Amygdala (tissue), 56 donors: ENCODE measurements around the gene DYNLL2.
"Not testable (repeated sequence)": the region's sequence is repeated elsewhere in the genome, so short reads cannot be mapped to it uniquely, and the experiment has no call there.

ENCODE experiments used
- DNase-seq, 56 donors: peaks; one replicate each; lab custom pipeline; 2025; lab: John Stamatoyannopoulos, UW

The DYNLL2 gene

GRCh38 chr17:58097384-58098088 lies 14.3 kb downstream of the DYNLL2 start:
- DNase-seq = no peak

GRCh38 chr17:58100506-58100905 lies 17.3 kb downstream of the DYNLL2 start:
- no peak for DNase-seq

- not testable (repeated sequence) for DNase-seq
Measured at GRCh38 chr17:58101898-58102297, 18.7 kb downstream of the DYNLL2 start.

GRCh38 chr17:58105093-58105492 lies 21.9 kb downstream of the DYNLL2 start:
- DNase-seq = no peak

DNA sequence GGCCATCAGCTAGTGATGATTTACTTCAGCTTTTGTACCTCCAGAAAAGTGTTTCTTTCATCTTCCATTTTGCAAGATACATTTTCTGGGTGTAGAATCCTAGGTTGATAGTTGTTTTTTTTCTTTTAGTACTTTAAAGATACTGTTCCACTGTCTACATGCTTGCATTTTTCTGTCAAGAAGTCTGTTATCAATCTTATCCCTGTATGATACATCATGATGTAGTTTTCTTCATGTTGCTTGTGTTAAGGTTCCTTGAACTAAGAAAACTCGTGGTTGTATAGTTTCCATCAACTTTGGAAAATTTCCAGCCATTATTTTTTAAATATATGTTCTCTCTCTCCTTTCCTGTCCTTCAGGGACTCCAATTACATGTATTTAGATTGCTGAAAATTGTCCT lies 24.1 kb downstream of the DYNLL2 start:
- no peak for DNase-seq

- DNase-seq = no peak
Measured at GRCh38 chr17:58109197-58109596, 26.0 kb downstream of the DYNLL2 start.

GRCh38 chr17:58110012-58110411 lies 26.8 kb downstream of the DYNLL2 start:
- no peak for DNase-seq

GRCh38 chr17:58111676-58112075 lies 28.5 kb downstream of the DYNLL2 start:
- DNase-seq = no peak

GRCh38 chr17:58112970-58113631 lies 29.9 kb downstream of the DYNLL2 start:
- DNase-seq = peak in 52 of 56 donors; percentile 7 to 84 (median 48)

DNA sequence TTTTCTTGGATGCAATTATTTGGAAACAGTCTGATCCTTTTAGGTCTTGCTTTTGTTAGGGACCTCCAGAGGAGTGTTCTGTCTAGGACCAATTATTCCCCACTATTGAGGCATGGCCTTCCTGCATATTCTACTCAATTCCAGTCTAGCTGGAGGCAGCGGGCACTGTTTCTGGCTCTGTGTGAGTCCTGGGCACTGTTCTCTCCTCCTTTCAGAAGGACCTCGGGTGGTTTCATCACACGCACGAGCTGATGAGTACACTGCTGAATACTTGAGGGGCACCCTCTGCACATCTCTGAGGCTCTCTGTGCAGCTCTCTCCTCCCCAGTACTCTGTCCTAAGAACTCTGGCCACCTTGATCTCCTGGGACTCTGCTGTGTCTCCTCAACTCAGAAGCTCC lies 30.7 kb downstream of the DYNLL2 start:
- no peak for DNase-seq

DNA sequence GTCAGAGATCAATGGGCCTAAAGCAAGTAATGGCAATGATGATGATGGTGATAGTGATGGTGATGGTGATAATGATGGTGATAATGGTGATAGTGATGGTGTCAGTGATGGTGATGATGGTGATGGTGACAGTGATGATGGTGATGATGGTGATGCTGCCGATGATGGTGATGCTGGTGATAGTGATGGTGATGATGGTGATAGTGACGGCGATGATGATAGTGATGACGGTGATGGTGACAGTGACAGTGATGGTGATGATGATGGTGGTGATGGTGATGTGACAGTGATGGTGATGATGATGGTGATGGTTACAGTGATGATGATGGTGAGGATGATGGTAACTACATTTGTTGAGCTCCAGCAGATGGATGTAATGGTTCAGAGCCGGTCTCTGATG lies 34.2 kb downstream of the DYNLL2 start:
- no peak for DNase-seq

GRCh38 chr17:58119491-58119890 lies 36.3 kb downstream of the DYNLL2 start:
- no peak for DNase-seq

DNA sequence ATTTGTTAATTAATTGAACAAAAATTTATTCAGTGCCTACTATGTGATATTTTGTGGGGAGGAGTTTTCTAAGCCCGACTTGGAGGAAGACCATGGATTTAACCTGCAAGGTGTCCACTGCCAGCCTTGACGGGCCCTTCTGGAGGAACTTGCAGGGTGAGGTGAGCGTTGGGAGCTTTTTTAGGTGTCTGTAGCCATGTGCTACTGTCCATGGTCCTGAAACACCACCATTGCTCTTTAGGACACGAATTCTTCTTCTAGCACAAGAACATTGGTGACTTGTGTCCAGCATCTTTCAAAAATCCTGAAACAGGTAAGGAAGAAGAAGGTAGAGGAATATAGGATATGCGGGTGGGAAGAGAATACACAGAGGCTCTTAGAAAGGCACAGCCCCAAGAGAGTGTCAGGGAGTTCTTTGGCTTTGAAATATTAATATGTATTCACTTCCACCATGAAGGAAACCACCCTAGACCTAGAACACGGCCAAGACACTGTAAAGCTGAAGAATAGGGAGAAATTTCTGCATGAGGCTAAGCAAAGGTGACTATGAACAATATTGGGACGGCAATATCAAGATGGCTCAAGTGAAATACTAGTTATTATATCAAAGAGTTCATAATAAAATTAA lies 37.1 kb downstream of the DYNLL2 start:
- no peak for DNase-seq

- DNase-seq = peak in 7 of 56 donors; percentile 0 to 19 (median 2)
Measured at GRCh38 chr17:58121925-58122324, 38.7 kb downstream of the DYNLL2 start.

- DNase-seq = no peak
Measured at GRCh38 chr17:58127846-58128245, 44.6 kb downstream of the DYNLL2 start.

DNA sequence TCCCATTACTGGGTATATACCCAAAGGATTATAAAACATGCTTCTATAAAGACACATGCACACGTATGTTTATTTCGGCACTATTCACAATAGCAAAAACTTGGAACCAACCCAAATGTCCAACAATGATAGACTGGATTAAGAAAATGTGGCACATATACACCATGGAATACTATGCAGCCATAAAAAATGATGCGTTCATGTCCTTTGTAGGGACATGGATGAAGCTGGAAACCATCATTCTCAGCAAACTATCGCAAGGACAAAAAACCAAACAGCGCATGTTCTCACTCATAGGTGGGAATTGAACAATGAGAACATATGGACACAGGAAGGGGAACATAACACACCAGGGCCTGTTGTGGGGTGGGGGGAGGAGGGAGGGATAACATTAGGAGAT lies 49.5 kb downstream of the DYNLL2 start:
- not testable (repeated sequence) for DNase-seq

- no peak for DNase-seq
Measured at GRCh38 chr17:58136669-58137279, 53.6 kb downstream of the DYNLL2 start.

- no peak for DNase-seq
Measured at GRCh38 chr17:58141505-58141904, 58.3 kb downstream of the DYNLL2 start.

GRCh38 chr17:58143335-58143734 lies 60.1 kb downstream of the DYNLL2 start:
- not testable (repeated sequence) for DNase-seq

DNA sequence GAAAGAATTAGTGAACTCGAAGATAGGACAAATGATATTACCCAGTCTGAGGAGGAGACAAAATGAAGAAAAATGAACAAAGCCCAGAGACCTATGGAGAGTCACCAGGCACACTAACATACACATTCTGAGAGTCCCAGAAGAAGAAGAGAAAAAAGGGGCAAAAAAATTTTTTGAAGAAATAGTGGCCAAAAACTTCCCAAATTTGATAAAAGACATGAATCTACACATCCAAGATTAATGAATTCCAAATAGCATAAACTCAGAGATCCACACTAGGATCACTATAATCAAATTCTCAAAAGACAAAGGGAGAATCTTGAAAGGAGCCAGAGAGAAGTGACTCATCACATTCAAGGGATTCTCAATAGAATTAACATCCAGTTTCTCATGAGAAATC lies 61.6 kb downstream of the DYNLL2 start:
- DNase-seq = no peak
